HepG2 (cell line): ENCODE measurements around the gene MGAT1. TPM values are rescaled to one million over a fixed set of nuclear protein-coding genes. Genes with fewer than 3 reads are reported as not detected.
A peak's percentile ranks its signal among the peaks of the same experiment; 100 is the strongest.

Experiments used
- ATF7-NPFF ChIP-seq: sonication (generic); formaldehyde crosslinking; IDR thresholded peaks from 2 replicates; pipeline ENCODE4 v1.8.1; 2023; ENCODE audit warnings: mild to moderate bottlenecking, low read depth, missing genetic modification reagents, moderate library complexity
- CAMTA2 ChIP-seq: sonication (generic); formaldehyde crosslinking; IDR thresholded peaks from 2 replicates; pipeline ENCODE4 v1.4.0; 2020; ENCODE audit warnings: mild to moderate bottlenecking, missing genetic modification reagents, borderline replicate concordance
- DBP ChIP-seq: sonication (generic); formaldehyde crosslinking; IDR thresholded peaks from 2 replicates; pipeline ENCODE4 v1.4.0; 2020; ENCODE audit warnings: missing genetic modification reagents; ENCODE audit errors: not compliant biosample characterization
- HDAC1 ChIP-seq: sonication (generic); formaldehyde crosslinking; IDR thresholded peaks from 2 replicates; pipeline ENCODE4 v1.5.1; 2020; ENCODE audit warnings: mild to moderate bottlenecking, missing genetic modification reagents
- HNRNPL ChIP-seq: fragments of 200-400 bp; formaldehyde crosslinking; IDR thresholded peaks from 2 replicates; pipeline ENCODE4 v1.6.1; 2017; ENCODE audit warnings: mild to moderate bottlenecking, low read depth, low read length
- KAT2B ChIP-seq: fragments of 150-350 bp; IDR thresholded peaks from 2 replicates; pipeline ENCODE4 v1.6.1; 2014; ENCODE audit warnings: low read depth, low read length, borderline replicate concordance
- KAT7 ChIP-seq: IDR thresholded peaks from 2 replicates; pipeline ENCODE4 v1.6.1; 2018; ENCODE audit warnings: borderline replicate concordance, missing compliant biosample characterization
- KDM6A ChIP-seq: IDR thresholded peaks from 2 replicates; pipeline ENCODE4 v1.6.1; 2016; ENCODE audit warnings: low read depth
- MAX ChIP-seq: IDR thresholded peaks from 2 replicates; pipeline ENCODE4 v1.6.1; 2012; ENCODE audit warnings: inconsistent platforms
- MED8 ChIP-seq: sonication (generic); formaldehyde crosslinking; IDR thresholded peaks from 2 replicates; pipeline ENCODE4 v1.8.1; 2023; ENCODE audit warnings: mild to moderate bottlenecking, missing genetic modification reagents; ENCODE audit not compliant: insufficient replicate concordance
- PHF20 ChIP-seq: sonication (generic); formaldehyde crosslinking; IDR thresholded peaks from 2 replicates; pipeline ENCODE4 v1.5.0; 2020; ENCODE audit warnings: mild to moderate bottlenecking, missing genetic modification reagents
- SIX4 ChIP-seq: sonication (generic); formaldehyde crosslinking; IDR thresholded peaks from 2 replicates; pipeline ENCODE4 v1.4.0; 2020; ENCODE audit warnings: missing genetic modification reagents
- SMAD1 ChIP-seq: sonication (generic); formaldehyde crosslinking; IDR thresholded peaks from 2 replicates; pipeline ENCODE4 v1.4.0; 2020; ENCODE audit warnings: missing genetic modification reagents, low read depth, mild to moderate bottlenecking, borderline replicate concordance
- SPEN ChIP-seq: sonication (generic); formaldehyde crosslinking; IDR thresholded peaks from 2 replicates; pipeline ENCODE4 v1.5.1; 2020; ENCODE audit warnings: low read depth, mild to moderate bottlenecking, missing genetic modification reagents
- SUZ12 ChIP-seq: fragments of 150-350 bp; IDR thresholded peaks from 2 replicates; pipeline ENCODE4 v1.6.1; 2014; ENCODE audit warnings: low read depth, low read length
- ZGPAT ChIP-seq: IDR thresholded peaks from 2 replicates; pipeline ENCODE4 v1.6.1; 2016; ENCODE audit warnings: mild to moderate bottlenecking
- ZNF260 ChIP-seq: sonication (generic); formaldehyde crosslinking; IDR thresholded peaks from 2 replicates; pipeline ENCODE4 v1.4.0; 2020; ENCODE audit warnings: missing genetic modification reagents, low read depth, mild to moderate bottlenecking, borderline replicate concordance
- ZNF367 ChIP-seq: sonication (generic); formaldehyde crosslinking; IDR thresholded peaks from 2 replicates; pipeline ENCODE4 v1.4.0; 2020; ENCODE audit warnings: missing genetic modification reagents, borderline replicate concordance
- ZNF484 ChIP-seq: sonication (generic); formaldehyde crosslinking; IDR thresholded peaks from 2 replicates; pipeline ENCODE4 v1.5.1; 2020; ENCODE audit warnings: mild to moderate bottlenecking, low read depth, missing genetic modification reagents, borderline replicate concordance
- ZNF558 ChIP-seq: sonication (generic); formaldehyde crosslinking; IDR thresholded peaks from 2 replicates; pipeline ENCODE4 v1.9.0; 2022; ENCODE audit warnings: mild to moderate bottlenecking, missing genetic modification reagents, borderline replicate concordance
- ZNF772 ChIP-seq: sonication (generic); formaldehyde crosslinking; IDR thresholded peaks from 2 replicates; pipeline ENCODE4 v1.5.0; 2020; ENCODE audit warnings: mild to moderate bottlenecking, missing genetic modification reagents
- polyA plus RNA-seq, 8 experiments: library from polyadenylated mRNA; depleted of rRNA in 3 of 8; stranded (reverse) in 7 of 8; unstranded in 1 of 8; fragments of >200 nt; fragmentation: Illumina TruSeq in 4 of 8; extraction: Trizol in 4 of 8; gene quantifications; 2 replicates each; pipeline versions ENCODE4 v1.2.1 to v1.2.3, GENCODE V29; 2011 to 2016; ENCODE audit warnings: low read depth in 4 of 8, missing spikeins in 1 of 8, mixed read lengths in 1 of 8; ENCODE audit not compliant: insufficient read depth in 1 of 8
- total RNA-seq, 5 experiments: library from RNA; depleted of rRNA; stranded (reverse); fragments of >200 nt; fragmentation: Illumina TruSeq; extraction: Trizol; gene quantifications; 2 replicates each; pipeline ENCODE4 v1.2.3, GENCODE V29; 2016; ENCODE audit warnings: low read depth in 1 of 5
- TF ChIP-seq, protein P1 (sequence below): sonication (generic); formaldehyde crosslinking; IDR thresholded peaks from 2 replicates; pipeline ENCODE4 v1.4.0; 2020; ENCODE audit warnings: mild to moderate bottlenecking, missing genetic modification reagents, borderline replicate concordance

Gene MGAT1
- total and polyA plus RNA-seq, 2 of the 13 experiments (the other 11 are each of a cell fraction or from before 2014, with no cell fraction given) = 50.1 to 55.3 TPM

DNA sequence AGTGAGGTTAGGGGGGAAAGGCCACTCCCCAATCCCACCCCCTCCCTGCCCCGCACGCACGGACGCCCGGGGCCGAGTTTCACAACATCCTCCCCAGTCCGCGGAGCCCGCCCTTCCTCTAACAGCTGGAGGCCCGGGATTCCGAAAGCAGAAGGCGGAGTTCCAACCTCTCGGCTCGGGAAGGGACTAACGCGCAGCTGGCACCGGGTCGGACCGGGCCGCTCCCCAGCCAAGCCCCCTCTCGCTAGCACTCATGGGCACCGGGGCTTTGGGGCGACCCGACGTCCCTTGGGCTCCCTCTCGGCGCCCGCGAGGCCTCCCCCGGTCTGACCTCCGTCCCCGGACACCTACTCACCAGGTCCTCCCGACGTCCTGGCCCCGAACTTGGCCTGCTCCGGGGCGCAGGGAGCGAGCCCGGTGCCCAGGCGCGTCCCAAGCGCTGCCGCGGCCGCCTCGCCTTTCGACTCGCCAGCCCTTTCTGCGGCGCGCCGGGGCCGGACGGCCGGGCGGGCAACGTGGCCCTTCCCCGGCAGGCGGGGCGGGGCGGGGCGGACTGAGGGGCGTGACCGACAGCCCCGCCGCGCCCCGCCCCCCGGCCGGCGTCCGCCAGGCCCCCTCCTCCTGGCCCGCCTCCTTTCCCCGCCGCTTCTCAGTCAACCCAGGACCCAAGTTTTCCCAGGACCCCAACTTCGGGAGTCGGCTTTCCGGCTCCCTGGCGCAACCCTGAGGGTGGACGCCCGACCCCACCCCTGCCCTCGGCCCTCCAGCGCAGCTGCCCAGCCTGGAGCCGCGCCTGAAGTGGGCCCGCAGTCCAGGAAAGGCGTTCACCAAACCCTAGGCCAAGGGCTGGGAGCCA, at the start of gene MGAT1 (continued):
- TF ChIP-seq ZNF260 (no peak), DBP (CRISPR knock-in tag) (no peak), CAMTA2 (CRISPR knock-in tag) (0 out of 2 replicates have a peak, but pooled peaks have one; percentile 31), KAT2B (no peak), ZNF772 (CRISPR knock-in tag) (peak; percentile 63; the same call in 1 of the 2 replicates), MAX (peak; percentile 65), SIX4 (CRISPR knock-in tag) (no peak), MED8 (no peak), ZNF558 (CRISPR knock-in tag) (0 out of 2 replicates have a peak, but pooled peaks have one; percentile 37), SPEN (CRISPR knock-in tag) (peak; percentile 63), SMAD1 (CRISPR knock-in tag) (0 out of 2 replicates have a peak, but pooled peaks have one; percentile 31), PHF20 (peak; percentile 38; the same call in 1 of the 2 replicates), SUZ12 (no peak), ZNF484 (CRISPR knock-in tag) (no peak), KAT7 (CRISPR knock-in tag) (no peak), ZNF367 (CRISPR knock-in tag) (no peak), KDM6A (CRISPR knock-in tag) (no peak), ATF7-NPFF (CRISPR knock-in tag) (peak; percentile 43; the same call in 1 of the 2 replicates), HNRNPL (0 out of 2 replicates have a peak, but pooled peaks have one; percentile 45), ZGPAT (peak; percentile 46; the same call in 1 of the 2 replicates), HDAC1 (CRISPR knock-in tag) (peak; percentile 77)
- TF ChIP-seq, protein P1, sequence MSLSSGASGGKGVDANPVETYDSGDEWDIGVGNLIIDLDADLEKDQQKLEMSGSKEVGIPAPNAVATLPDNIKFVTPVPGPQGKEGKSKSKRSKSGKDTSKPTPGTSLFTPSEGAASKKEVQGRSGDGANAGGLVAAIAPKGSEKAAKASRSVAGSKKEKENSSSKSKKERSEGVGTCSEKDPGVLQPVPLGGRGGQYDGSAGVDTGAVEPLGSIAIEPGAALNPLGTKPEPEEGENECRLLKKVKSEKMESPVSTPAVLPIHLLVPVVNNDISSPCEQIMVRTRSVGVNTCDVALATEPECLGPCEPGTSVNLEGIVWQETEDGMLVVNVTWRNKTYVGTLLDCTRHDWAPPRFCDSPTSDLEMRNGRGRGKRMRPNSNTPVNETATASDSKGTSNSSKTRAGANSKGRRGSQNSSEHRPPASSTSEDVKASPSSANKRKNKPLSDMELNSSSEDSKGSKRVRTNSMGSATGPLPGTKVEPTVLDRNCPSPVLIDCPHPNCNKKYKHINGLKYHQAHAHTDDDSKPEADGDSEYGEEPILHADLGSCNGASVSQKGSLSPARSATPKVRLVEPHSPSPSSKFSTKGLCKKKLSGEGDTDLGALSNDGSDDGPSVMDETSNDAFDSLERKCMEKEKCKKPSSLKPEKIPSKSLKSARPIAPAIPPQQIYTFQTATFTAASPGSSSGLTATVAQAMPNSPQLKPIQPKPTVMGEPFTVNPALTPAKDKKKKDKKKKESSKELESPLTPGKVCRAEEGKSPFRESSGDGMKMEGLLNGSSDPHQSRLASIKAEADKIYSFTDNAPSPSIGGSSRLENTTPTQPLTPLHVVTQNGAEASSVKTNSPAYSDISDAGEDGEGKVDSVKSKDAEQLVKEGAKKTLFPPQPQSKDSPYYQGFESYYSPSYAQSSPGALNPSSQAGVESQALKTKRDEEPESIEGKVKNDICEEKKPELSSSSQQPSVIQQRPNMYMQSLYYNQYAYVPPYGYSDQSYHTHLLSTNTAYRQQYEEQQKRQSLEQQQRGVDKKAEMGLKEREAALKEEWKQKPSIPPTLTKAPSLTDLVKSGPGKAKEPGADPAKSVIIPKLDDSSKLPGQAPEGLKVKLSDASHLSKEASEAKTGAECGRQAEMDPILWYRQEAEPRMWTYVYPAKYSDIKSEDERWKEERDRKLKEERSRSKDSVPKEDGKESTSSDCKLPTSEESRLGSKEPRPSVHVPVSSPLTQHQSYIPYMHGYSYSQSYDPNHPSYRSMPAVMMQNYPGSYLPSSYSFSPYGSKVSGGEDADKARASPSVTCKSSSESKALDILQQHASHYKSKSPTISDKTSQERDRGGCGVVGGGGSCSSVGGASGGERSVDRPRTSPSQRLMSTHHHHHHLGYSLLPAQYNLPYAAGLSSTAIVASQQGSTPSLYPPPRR = 0 out of 2 replicates have a peak, but pooled peaks have one; percentile 23
